CD4-positive, CD25-positive, alpha-beta regulatory T cell (primary cell): ENCODE measurements around the gene PADI4. TPM values are rescaled to one million over a fixed set of nuclear protein-coding genes. Genes with fewer than 3 reads are reported as not detected.

Experiments used
- ATAC-seq, 2 donors: fragments of 150-1000 bp; cut with Tn5 transposase; one replicate each; pipeline ENCODE4 v1.10.0; 2021; ENCODE audit warnings: low read depth in 2 of 2, moderate number of reproducible peaks in 2 of 2, moderate library complexity in 1 of 2
- DNase-seq, 3 donors: peaks; one replicate each; pipeline versions ENCODE4 v3.0.0 to v3.0.0-alpha.2; 2012 to 2022; ENCODE audit warnings: mixed read lengths in 1 of 3
- H3K27ac ChIP-seq: one replicate; pipeline ENCODE4 v1.7.0; 2013; ENCODE audit warnings: mild to moderate bottlenecking, low read length; ENCODE audit not compliant: insufficient read depth, poor library complexity, severe bottlenecking
- H3K27me3 ChIP-seq: one replicate; pipeline ENCODE4 v1.7.0; 2013; ENCODE audit warnings: low read length; ENCODE audit not compliant: control insufficient read depth, insufficient read depth
- H3K36me3 ChIP-seq: one replicate; pipeline ENCODE4 v1.7.0; 2013; ENCODE audit warnings: mild to moderate bottlenecking, low read length, moderate library complexity; ENCODE audit not compliant: control insufficient read depth, insufficient read depth
- H3K4me1 ChIP-seq: 2 replicates; pipeline ENCODE4 v1.7.0; 2013; ENCODE audit warnings: mild to moderate bottlenecking, low read length; ENCODE audit not compliant: insufficient read depth, control insufficient read depth, poor library complexity, severe bottlenecking
- H3K4me3 ChIP-seq: one replicate; pipeline ENCODE4 v1.7.0; 2013; ENCODE audit warnings: low read depth, mild to moderate bottlenecking, low read length, moderate library complexity
- H3K9me3 ChIP-seq, 2 experiments: 1 replicate in 1 of 2; 2 replicates in 1 of 2; pipeline ENCODE4 v1.7.0; 2013; ENCODE audit warnings: low read length in 2 of 2, mild to moderate bottlenecking in 1 of 2, moderate library complexity in 1 of 2; ENCODE audit not compliant: control insufficient read depth in 2 of 2
- H3K27ac Mint-ChIP-seq, 3 donors: one replicate each; pipeline ENCODE4 v1.8.0; 2020 to 2022; ENCODE audit warnings: mild to moderate bottlenecking in 3 of 3, mixed read lengths in 3 of 3, moderate library complexity in 2 of 3
- H3K27me3 Mint-ChIP-seq: one replicate; pipeline ENCODE4 v1.8.0; 2022; ENCODE audit warnings: mild to moderate bottlenecking, mixed read lengths
- H3K36me3 Mint-ChIP-seq: one replicate; pipeline ENCODE4 v1.8.0; 2020; ENCODE audit warnings: mixed read lengths
- H3K4me1 Mint-ChIP-seq, 4 donors: one replicate each; pipeline ENCODE4 v1.8.0; 2020 to 2022; ENCODE audit warnings: mixed read lengths in 4 of 4, mild to moderate bottlenecking in 1 of 4
- H3K4me3 Mint-ChIP-seq, 4 donors: one replicate each; pipeline ENCODE4 v1.8.0; 2020 to 2022; ENCODE audit warnings: mild to moderate bottlenecking in 4 of 4, mixed read lengths in 4 of 4, moderate library complexity in 3 of 4
- H3K9me3 Mint-ChIP-seq, 7 donors: one replicate each; pipeline ENCODE4 v1.8.0; 2020 to 2022; ENCODE audit warnings: mixed read lengths in 7 of 7, mild to moderate bottlenecking in 3 of 7, moderate library complexity in 2 of 7
- polyA plus RNA-seq, 4 donors: library from polyadenylated mRNA; unstranded; fragments of 300-500 nt; fragmentation: Illumina TruSeq; gene quantifications; one replicate each; pipeline ENCODE4 v1.2.3, GENCODE V29; 2021
- total RNA-seq: library from RNA; stranded (reverse); gene quantifications from one replicate; pipeline ENCODE4 v1.2.3, GENCODE V29; 2022

PADI4 gene
- total and polyA plus RNA-seq, 5 donors from 2014 or later, result 0.81 to 1.6 (median 1.5) TPM

DNA sequence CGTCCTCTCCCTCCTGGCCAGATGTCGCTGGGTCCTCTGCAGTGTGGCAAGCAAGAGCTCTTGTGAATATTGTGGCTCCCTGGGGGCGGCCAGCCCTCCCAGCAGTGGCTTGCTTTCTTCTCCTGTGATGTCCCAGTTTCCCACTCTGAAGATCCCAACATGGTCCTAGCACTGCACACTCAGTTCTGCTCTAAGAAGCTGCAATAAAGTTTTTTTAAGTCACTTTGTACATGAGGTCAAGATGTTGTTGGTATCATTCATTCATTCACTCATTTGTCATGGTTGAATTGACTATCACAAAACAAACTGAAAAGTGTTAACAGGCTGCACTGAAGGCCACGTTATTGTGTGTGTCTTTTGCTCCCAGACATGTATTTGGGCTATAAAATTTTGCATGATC lies 55.8 kb downstream of the PADI4 start:
- Mint-ChIP-seq H3K4me3 (no peak overlapping the region), H3K36me3 (no peaks in the 10 kb centered on the region), H3K27me3 (peaks cover 11% of the 10 kb centered on the region), H3K9me3 (peaks cover 0 to 2% (median 0%) of the 10 kb centered on the region in 7 donors), H3K27ac (no peak overlapping the region), H3K4me1 (no peaks in the 10 kb centered on the region)
- H3K36me3 ChIP-seq, result no peaks in the 10 kb centered on the region
- H3K27me3 ChIP-seq, result no peaks in the 10 kb centered on the region
- no peak overlapping the region for H3K27ac ChIP-seq
- no peak for ATAC-seq
- H3K9me3 ChIP-seq, result no peaks in the 10 kb centered on the region
- no peaks in the 10 kb centered on the region for H3K4me1 ChIP-seq
- DNase-seq, result no peak
- H3K4me3 ChIP-seq, result no peak overlapping the region

DNA sequence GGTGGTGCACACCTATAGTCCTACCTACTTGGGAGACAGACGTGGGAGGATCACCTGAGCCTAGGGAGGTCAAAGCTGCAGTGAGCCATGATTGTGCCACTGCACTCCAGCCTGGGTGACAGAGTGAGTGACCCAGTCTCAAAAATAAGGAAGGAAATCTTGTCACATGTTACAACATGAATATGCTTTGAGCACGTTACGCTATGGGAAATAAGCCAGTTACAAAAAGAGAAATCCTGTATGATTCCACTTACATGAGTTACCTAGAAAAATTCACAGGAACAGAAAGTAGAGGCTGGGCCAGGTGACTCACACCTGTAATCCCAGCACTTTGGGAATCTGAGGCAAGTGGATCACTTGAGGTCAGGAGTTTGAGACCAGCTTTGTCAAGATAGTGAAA lies 57.3 kb downstream of the PADI4 start:
- H3K27ac Mint-ChIP-seq, result no peak overlapping the region
- no peaks in the 10 kb centered on the region for H3K9me3 ChIP-seq
- DNase-seq, result no peak
- no peaks in the 10 kb centered on the region for H3K36me3 Mint-ChIP-seq
- no peak overlapping the region for H3K4me3 Mint-ChIP-seq
- H3K27ac ChIP-seq, result no peak overlapping the region
- ATAC-seq, result no peak
- peaks cover 0 to 5% (median 0%) of the 10 kb centered on the region in 4 donors for H3K4me1 Mint-ChIP-seq
- H3K27me3 ChIP-seq, result no peaks in the 10 kb centered on the region
- peaks cover 11% of the 10 kb centered on the region for H3K27me3 Mint-ChIP-seq
- no peaks in the 10 kb centered on the region for H3K9me3 Mint-ChIP-seq
- H3K4me3 ChIP-seq, result no peak overlapping the region
- no peaks in the 10 kb centered on the region for H3K4me1 ChIP-seq
- no peaks in the 10 kb centered on the region for H3K36me3 ChIP-seq

GRCh38 chr1:17369466-17369865 lies 61.5 kb downstream of the PADI4 start:
- no peaks in the 10 kb centered on the region for H3K27me3 ChIP-seq
- H3K4me3 ChIP-seq, result no peak overlapping the region
- peaks cover 11% of the 10 kb centered on the region for H3K27me3 Mint-ChIP-seq
- no peak overlapping the region for H3K27ac Mint-ChIP-seq
- H3K36me3 ChIP-seq, result no peaks in the 10 kb centered on the region
- ATAC-seq (no peak), DNase-seq (no peak)
- H3K27ac ChIP-seq, result no peak overlapping the region
- H3K4me1 ChIP-seq, result no peaks in the 10 kb centered on the region
- no peaks in the 10 kb centered on the region for H3K9me3 ChIP-seq
- H3K4me3 Mint-ChIP-seq, result no peak overlapping the region
- H3K9me3 Mint-ChIP-seq, result no peaks in the 10 kb centered on the region
- H3K36me3 Mint-ChIP-seq, result no peaks in the 10 kb centered on the region
- peaks cover 0 to 8% (median 0%) of the 10 kb centered on the region in 4 donors for H3K4me1 Mint-ChIP-seq

GRCh38 chr1:17370618-17371017 lies 62.6 kb downstream of the PADI4 start:
- Histone ChIP-seq H3K9me3 (no peaks in the 10 kb centered on the region), H3K36me3 (no peaks in the 10 kb centered on the region), H3K27ac (no peak overlapping the region), H3K4me3 (no peak overlapping the region), H3K4me1 (no peaks in the 10 kb centered on the region), H3K27me3 (no peaks in the 10 kb centered on the region)
- no peak overlapping the region for H3K4me3 Mint-ChIP-seq
- no peak overlapping the region for H3K27ac Mint-ChIP-seq
- H3K27me3 Mint-ChIP-seq, result peaks cover 8% of the 10 kb centered on the region
- peaks cover 0 to 8% (median 0%) of the 10 kb centered on the region in 4 donors for H3K4me1 Mint-ChIP-seq
- peaks cover 0 to under 1% (median 0%) of the 10 kb centered on the region in 7 donors for H3K9me3 Mint-ChIP-seq
- ATAC-seq (no peak), DNase-seq (peak in 1 of 3 donors; percentile 5)
- H3K36me3 Mint-ChIP-seq, result no peaks in the 10 kb centered on the region

- Histone ChIP-seq H3K27ac (no peak within 1 kb of the TSS), H3K9me3 (no peaks in the 10 kb centered on the region), H3K27me3 (no peaks in the 10 kb centered on the region), H3K4me3 (no peak within 1 kb of the TSS), H3K36me3 (no peaks in the 10 kb centered on the region), H3K4me1 (no peaks in the 10 kb centered on the region)
- DNase-seq (no peak), ATAC-seq (no peak)
- Mint-ChIP-seq H3K36me3 (no peaks in the 10 kb centered on the region), H3K27me3 (peaks cover 4% of the 10 kb centered on the region), H3K4me1 (peaks cover 0 to 8% (median 0%) of the 10 kb centered on the region in 4 donors), H3K27ac (no peak within 1 kb of the TSS), H3K9me3 (peaks cover 0 to 3% (median 0%) of the 10 kb centered on the region in 7 donors), H3K4me3 (no peak within 1 kb of the TSS)
Measured at GRCh38 chr1:17371896-17372295, 63.9 kb downstream of the PADI4 start, which contains the start of gene PADI6. Gene PADI6 (plus strand): TSS chr1:17372196. CDS start chr1:17372246, 50 bp downstream.

GRCh38 chr1:17372955-17373354 lies 65.0 kb downstream of the PADI4 start:
- Histone ChIP-seq H3K4me3 (no peak overlapping the region), H3K4me1 (no peaks in the 10 kb centered on the region), H3K27ac (no peak overlapping the region), H3K27me3 (no peaks in the 10 kb centered on the region), H3K36me3 (no peaks in the 10 kb centered on the region), H3K9me3 (no peaks in the 10 kb centered on the region)
- DNase-seq (no peak), ATAC-seq (no peak)
- H3K4me1 Mint-ChIP-seq, result peaks cover 0 to 8% (median 0%) of the 10 kb centered on the region in 4 donors
- H3K27ac Mint-ChIP-seq, result no peak overlapping the region
- no peaks in the 10 kb centered on the region for H3K27me3 Mint-ChIP-seq
- H3K9me3 Mint-ChIP-seq, result peaks cover 0 to 3% (median 0%) of the 10 kb centered on the region in 7 donors
- no peaks in the 10 kb centered on the region for H3K36me3 Mint-ChIP-seq
- no peak overlapping the region for H3K4me3 Mint-ChIP-seq

GRCh38 chr1:17375651-17376050 lies 67.7 kb downstream of the PADI4 start:
- H3K27ac ChIP-seq, result no peak overlapping the region
- no peaks in the 10 kb centered on the region for H3K36me3 ChIP-seq
- H3K4me1 Mint-ChIP-seq, result no peaks in the 10 kb centered on the region
- no peaks in the 10 kb centered on the region for H3K27me3 Mint-ChIP-seq
- no peak overlapping the region for H3K4me3 Mint-ChIP-seq
- H3K9me3 Mint-ChIP-seq, result peaks cover 0 to 3% (median 0%) of the 10 kb centered on the region in 7 donors
- H3K27ac Mint-ChIP-seq, result no peak overlapping the region
- no peaks in the 10 kb centered on the region for H3K4me1 ChIP-seq
- H3K36me3 Mint-ChIP-seq, result no peaks in the 10 kb centered on the region
- H3K9me3 ChIP-seq, result no peaks in the 10 kb centered on the region
- DNase-seq (no peak), ATAC-seq (no peak)
- H3K4me3 ChIP-seq, result no peak overlapping the region
- no peaks in the 10 kb centered on the region for H3K27me3 ChIP-seq

- Histone ChIP-seq H3K27me3 (no peaks in the 10 kb centered on the region), H3K27ac (no peak overlapping the region), H3K4me3 (no peak overlapping the region), H3K4me1 (no peaks in the 10 kb centered on the region), H3K36me3 (no peaks in the 10 kb centered on the region), H3K9me3 (no peaks in the 10 kb centered on the region)
- Mint-ChIP-seq H3K36me3 (no peaks in the 10 kb centered on the region), H3K4me1 (no peaks in the 10 kb centered on the region), H3K4me3 (no peak overlapping the region), H3K9me3 (peaks cover 0 to 3% (median 0%) of the 10 kb centered on the region in 7 donors), H3K27ac (no peak overlapping the region), H3K27me3 (peaks cover 7% of the 10 kb centered on the region)
- no peak for DNase-seq
- ATAC-seq, result no peak
Measured at GRCh38 chr1:17377325-17377953, 69.4 kb downstream of the PADI4 start.
